ENCODE measurements around the gene FAM227B. TPM values are rescaled to one million over a fixed set of nuclear protein-coding genes. Genes with fewer than 3 reads are reported as not detected.
"Not testable (repeated sequence)": the region's sequence is repeated elsewhere in the genome, so short reads cannot be mapped to it uniquely, and the experiment has no call there.

The FAM227B gene
- total RNA-seq, 2 donors from 2014 or later, result 4.1 to 5.7 TPM

DNA sequence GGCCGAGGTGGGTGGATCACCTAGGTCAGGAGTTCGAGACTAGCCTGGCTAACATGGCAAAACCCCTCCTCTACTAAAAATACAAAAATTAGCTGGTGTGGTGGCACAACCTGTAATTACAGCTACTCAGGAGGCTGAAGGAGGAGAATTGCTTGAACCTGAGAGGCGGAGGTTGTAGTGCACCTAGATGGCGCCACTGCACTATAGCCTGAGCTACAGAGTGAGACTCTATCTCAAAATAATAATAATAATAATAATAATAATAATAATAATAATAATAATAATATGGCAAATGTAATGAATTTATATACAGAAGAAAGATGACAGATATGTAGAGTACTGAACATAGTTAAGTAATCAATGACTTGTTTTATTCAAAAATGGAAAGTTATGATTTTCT, 149.4 kb downstream of the FAM227B start:
- ATAC-seq, result not testable (repeated sequence)
- DNase-seq, result peak in 1 of 3 donors; percentile 7

DNA sequence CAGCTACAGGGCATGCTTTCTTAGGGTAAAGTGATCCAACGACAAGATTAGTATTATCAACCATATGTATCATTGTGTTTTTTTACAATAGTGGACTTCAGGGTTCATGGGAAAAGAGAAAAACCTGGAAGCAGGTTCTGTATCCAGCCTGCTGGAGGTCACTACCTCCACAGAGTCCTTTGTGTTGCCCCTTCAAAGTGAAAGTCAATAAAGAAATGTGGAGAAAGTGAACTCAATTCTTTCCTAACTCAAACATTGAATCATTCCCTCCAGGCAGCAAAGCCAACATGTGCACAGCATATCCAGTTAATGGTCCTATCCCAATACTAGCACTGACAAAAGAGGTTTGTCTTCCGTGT, 152.2 kb downstream of the FAM227B start:
- no peaks in the 10 kb centered on the region for H3K9me3 ChIP-seq (ENCODE audit: control insufficient read depth, low read length, poor library complexity, severe bottlenecking)
- H3K27me3 Mint-ChIP-seq, result peaks cover 5% of the 10 kb centered on the region
- DNase-seq (no peak), ATAC-seq (no peak)
- H3K4me3 Mint-ChIP-seq, result no peak overlapping the region
- H3K27ac Mint-ChIP-seq, result no peak overlapping the region
- peaks cover 6% of the 10 kb centered on the region for H3K4me1 Mint-ChIP-seq
- H3K36me3 Mint-ChIP-seq (ENCODE audit: low read depth), result peaks cover 2% of the 10 kb centered on the region

More for the DNA sequence above, 149.4 kb downstream of the FAM227B start:
- not testable (repeated sequence) for H3K36me3 Mint-ChIP-seq (ENCODE audit: low read depth); H3K4me3 Mint-ChIP-seq; H3K27me3 Mint-ChIP-seq; H3K4me1 Mint-ChIP-seq; H3K9me3 ChIP-seq (ENCODE audit: control insufficient read depth, low read length, poor library complexity, severe bottlenecking); H3K27ac Mint-ChIP-seq

DNA sequence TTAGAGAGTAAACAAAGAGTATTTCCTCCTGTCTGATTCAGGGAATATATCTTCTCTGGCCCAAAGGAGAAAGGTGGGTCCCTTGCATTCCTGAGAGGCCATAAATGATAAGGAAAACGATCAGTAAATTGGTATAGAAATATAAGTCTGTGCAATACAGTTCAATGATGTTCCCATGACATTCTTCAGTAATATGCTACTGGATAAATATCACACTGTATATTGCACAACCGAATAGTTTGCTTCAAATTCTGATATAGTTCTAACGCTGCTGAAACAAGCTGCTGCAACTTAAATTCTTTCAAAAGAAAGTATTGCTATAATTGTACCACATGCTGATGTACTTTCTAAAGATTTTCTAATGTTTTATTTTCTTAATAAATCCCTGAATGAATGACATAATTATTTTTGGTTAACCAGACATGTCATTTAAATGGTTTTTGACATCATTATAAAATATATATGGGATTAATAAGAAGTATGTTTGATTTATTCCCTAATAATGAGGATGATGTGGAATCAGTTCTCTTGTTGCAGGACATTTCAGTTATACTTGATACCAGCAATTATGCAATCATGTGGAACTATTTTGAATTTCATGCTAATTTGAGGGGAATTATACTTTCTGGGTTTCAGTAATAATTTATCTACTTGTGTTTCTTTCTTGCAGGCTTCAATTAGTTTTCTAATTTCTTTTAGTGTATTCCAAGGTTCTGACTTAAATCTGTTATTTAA, 152.7 kb downstream of the FAM227B start:
- peaks cover 2% of the 10 kb centered on the region for H3K36me3 Mint-ChIP-seq (ENCODE audit: low read depth)
- H3K4me3 Mint-ChIP-seq, result no peak overlapping the region
- peaks cover 6% of the 10 kb centered on the region for H3K4me1 Mint-ChIP-seq
- H3K27ac Mint-ChIP-seq, result no peak overlapping the region
- no peak for ATAC-seq
- no peak for DNase-seq
- H3K9me3 ChIP-seq (ENCODE audit: control insufficient read depth, low read length, poor library complexity, severe bottlenecking), result no peaks in the 10 kb centered on the region
- peaks cover 5% of the 10 kb centered on the region for H3K27me3 Mint-ChIP-seq

DNA sequence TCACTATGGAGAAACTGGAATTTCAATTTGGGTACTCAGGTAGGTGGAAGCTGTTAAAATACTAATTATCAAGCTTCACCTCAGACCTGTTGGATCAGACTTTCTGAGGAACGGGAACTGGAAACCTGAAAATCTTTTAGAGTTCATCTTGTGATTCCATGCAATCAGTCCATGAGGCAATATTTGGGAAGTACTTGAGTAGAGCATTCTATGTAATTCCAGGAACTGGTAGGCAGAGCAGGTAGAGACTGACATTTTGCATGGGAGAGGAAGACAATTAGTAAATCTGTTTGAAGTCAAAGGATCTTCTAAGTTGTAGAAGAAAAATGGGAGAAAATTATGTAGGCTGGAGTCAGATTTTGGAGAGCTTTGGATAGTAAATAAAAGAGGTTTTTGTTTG, 154.5 kb downstream of the FAM227B start:
- DNase-seq (no peak), ATAC-seq (no peak)
- no peaks in the 10 kb centered on the region for H3K27me3 Mint-ChIP-seq
- no peak overlapping the region for H3K4me3 Mint-ChIP-seq
- H3K36me3 Mint-ChIP-seq (ENCODE audit: low read depth), result peaks cover 2% of the 10 kb centered on the region
- H3K27ac Mint-ChIP-seq, result no peak overlapping the region
- H3K4me1 Mint-ChIP-seq, result peaks cover 3% of the 10 kb centered on the region
- no peaks in the 10 kb centered on the region for H3K9me3 ChIP-seq (ENCODE audit: control insufficient read depth, low read length, poor library complexity, severe bottlenecking)

DNA sequence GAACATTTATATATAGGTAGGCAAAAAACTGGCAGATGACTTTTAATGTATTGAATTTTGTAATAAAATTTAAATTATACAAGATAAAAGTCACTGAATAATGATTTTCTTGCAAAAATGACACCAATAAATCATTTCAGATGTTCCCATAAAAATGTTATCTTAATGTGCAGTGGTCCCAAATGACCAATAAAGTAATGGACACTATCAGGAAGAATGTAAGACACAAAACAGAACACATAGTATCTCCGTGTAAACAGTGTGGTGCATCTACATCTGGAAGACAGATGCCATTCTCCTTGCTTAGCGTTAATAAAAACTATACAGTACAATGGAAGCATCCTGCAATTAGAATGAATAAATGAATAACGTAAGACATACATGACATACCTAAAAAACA, 156.1 kb downstream of the FAM227B start:
- DNase-seq (no peak), ATAC-seq (no peak)
- Mint-ChIP-seq H3K4me3 (no peak overlapping the region), H3K27ac (no peak overlapping the region), H3K27me3 (peaks cover 5% of the 10 kb centered on the region), H3K36me3 (ENCODE audit: low read depth) (peaks cover 2% of the 10 kb centered on the region), H3K4me1 (peaks cover 3% of the 10 kb centered on the region)
- no peaks in the 10 kb centered on the region for H3K9me3 ChIP-seq (ENCODE audit: control insufficient read depth, low read length, poor library complexity, severe bottlenecking)

DNA sequence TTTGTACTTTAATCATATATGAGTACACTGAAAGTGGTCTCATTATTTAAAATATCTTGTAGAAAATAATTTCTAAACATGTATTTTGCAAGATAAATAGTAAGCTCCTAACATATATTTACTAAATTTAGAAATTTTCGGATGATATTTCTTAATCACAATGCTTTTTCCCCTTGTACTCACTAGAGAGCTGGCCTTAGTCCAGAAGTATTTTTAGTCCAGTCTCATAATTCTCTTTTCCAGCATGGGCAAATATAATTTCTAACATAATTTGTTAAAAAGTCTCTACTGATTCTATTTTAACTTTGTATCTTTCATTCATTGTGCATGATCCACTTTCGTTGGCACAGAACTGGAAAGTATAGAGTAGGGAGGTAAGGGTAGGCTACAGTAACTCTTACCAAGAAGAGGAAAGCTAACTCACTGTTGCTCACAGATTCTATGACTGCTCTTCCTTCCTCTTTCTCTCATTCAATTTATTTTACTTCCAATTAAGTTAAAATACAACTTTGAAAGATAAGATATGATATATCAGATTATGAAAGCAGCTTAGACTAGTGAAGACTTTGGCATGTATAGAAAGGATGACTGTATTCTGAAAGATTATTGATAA, 158.3 kb downstream of the FAM227B start:
- Mint-ChIP-seq H3K27me3 (peaks cover 5% of the 10 kb centered on the region), H3K4me1 (peaks cover 3% of the 10 kb centered on the region), H3K27ac (no peak overlapping the region), H3K4me3 (no peak overlapping the region), H3K36me3 (ENCODE audit: low read depth) (peaks cover 2% of the 10 kb centered on the region)
- H3K9me3 ChIP-seq (ENCODE audit: control insufficient read depth, low read length, poor library complexity, severe bottlenecking), result no peaks in the 10 kb centered on the region
- no peak for ATAC-seq
- DNase-seq, result no peak

DNA sequence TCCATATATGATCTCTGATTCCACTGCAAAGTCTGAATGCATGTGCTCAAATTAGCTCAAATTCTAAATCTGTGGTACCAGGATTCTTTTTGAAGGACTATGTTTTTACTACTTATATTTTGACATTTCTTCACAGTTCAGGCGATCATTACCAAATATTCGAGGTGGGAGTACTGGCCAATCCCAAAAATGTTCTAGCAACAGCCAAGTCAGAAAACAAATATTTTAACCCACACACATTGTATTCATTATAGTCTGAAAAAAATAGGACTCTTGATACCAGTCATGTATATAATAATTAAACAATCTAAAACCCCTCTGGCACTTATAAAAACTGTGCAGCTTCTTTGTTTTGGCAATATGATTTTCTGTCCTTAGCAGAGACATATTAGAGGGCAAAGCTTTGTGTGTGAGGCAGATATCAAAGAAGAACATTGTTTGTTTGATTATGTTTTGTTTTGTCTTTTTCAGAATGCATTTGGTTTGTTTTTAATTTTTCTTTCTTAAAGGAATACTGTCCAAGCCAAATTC, 160.1 kb downstream of the FAM227B start:
- Mint-ChIP-seq H3K27me3 (peaks cover 16% of the 10 kb centered on the region), H3K36me3 (ENCODE audit: low read depth) (peaks cover 2% of the 10 kb centered on the region), H3K27ac (no peak overlapping the region), H3K4me3 (no peak overlapping the region), H3K4me1 (peaks cover 2% of the 10 kb centered on the region)
- H3K9me3 ChIP-seq (ENCODE audit: control insufficient read depth, low read length, poor library complexity, severe bottlenecking), result no peaks in the 10 kb centered on the region
- DNase-seq, result no peak
- ATAC-seq, result no peak

DNA sequence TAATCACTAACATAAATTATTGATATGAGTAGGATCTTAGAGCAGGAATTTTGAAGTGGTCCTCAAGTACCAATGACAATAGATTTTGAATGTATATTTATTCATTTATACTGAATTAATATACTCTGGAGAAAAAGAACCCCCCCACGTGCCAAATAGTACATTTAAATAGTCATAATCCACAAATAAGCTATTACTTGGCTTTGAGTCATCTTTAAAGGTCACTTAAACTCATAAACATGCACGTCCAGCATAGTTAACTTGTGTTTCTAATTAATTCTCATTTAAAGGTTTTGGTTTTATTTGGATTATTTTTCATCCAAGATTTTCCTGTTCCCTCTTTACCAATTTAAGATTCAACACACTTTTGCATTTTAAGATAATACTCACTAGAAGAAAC, 162.5 kb downstream of the FAM227B start:
- H3K36me3 Mint-ChIP-seq (ENCODE audit: low read depth), result peaks cover 5% of the 10 kb centered on the region
- no peak for DNase-seq
- H3K27me3 Mint-ChIP-seq, result peaks cover 30% of the 10 kb centered on the region
- no peak overlapping the region for H3K27ac Mint-ChIP-seq
- peaks cover 2% of the 10 kb centered on the region for H3K4me1 Mint-ChIP-seq
- ATAC-seq, result no peak
- H3K4me3 Mint-ChIP-seq, result no peak overlapping the region
- no peaks in the 10 kb centered on the region for H3K9me3 ChIP-seq (ENCODE audit: control insufficient read depth, low read length, poor library complexity, severe bottlenecking)

DNA sequence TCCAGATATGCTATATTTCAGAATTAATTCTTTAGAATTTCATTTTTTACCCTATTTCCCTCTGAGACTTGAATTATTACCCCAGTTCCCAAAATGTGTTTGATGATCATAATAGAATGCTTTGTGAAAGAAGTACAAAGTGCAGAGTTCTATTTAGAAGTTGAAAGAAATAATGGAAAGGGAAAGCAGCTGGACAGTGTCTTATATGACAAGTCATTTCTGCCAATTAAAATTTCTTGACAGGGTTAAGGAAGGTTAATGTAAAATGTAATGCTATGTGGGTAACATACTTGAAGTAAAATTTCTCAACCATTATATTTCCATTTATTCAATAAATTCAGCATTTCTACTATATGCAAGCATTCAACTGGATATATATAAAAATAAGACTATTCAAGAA, 164.5 kb downstream of the FAM227B start:
- Mint-ChIP-seq H3K27ac (no peak overlapping the region), H3K27me3 (peaks cover 30% of the 10 kb centered on the region), H3K36me3 (ENCODE audit: low read depth) (peaks cover 5% of the 10 kb centered on the region), H3K4me3 (no peak overlapping the region), H3K4me1 (peaks cover 2% of the 10 kb centered on the region)
- no peak for ATAC-seq
- no peaks in the 10 kb centered on the region for H3K9me3 ChIP-seq (ENCODE audit: control insufficient read depth, low read length, poor library complexity, severe bottlenecking)
- no peak for DNase-seq

DNA sequence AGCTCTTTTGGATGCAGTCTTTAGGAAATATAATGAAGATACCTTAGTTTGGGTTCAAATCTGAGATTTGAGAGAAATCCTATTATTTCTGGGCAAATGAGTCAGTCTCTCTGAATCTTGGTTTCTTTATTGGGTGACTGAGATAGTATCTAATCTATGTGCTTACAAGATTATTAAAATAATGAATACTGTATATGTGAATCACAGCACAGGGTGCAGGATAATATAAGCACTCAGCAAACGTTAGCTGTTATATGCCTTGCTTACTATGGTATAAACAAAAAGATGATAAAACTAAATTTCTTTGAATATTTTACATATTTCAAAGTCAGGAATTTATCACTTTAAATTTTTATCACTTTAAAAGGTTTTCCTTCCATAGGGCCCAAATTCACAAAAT, 168.0 kb downstream of the FAM227B start:
- peaks cover 7% of the 10 kb centered on the region for H3K36me3 Mint-ChIP-seq (ENCODE audit: low read depth)
- H3K27ac Mint-ChIP-seq, result no peak overlapping the region
- no peaks in the 10 kb centered on the region for H3K9me3 ChIP-seq (ENCODE audit: control insufficient read depth, low read length, poor library complexity, severe bottlenecking)
- H3K27me3 Mint-ChIP-seq, result peaks cover 25% of the 10 kb centered on the region
- no peak overlapping the region for H3K4me3 Mint-ChIP-seq
- no peak for ATAC-seq
- no peak for DNase-seq
- H3K4me1 Mint-ChIP-seq, result peaks cover 2% of the 10 kb centered on the region

DNA sequence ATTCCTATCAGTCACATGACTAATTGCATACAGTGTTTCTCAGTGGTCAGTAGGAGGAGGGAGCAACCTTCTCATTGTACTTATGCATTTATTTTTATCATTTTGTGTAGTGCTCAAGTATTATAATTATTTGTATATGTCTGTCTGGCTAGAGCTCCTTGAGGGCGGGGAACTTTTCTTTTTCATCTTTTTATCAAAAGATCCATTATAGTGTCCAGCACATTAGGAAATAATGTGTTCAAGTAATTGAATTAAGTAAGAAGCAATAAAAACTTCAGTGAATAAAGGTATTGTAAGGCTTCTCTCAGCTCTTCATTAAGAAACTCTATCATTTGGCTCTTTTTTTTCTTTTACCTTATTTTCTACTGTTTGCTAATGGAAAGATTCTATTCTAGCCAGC, 178.8 kb downstream of the FAM227B start:
- Mint-ChIP-seq H3K4me3 (no peak overlapping the region), H3K27me3 (peaks cover 9% of the 10 kb centered on the region), H3K36me3 (ENCODE audit: low read depth) (no peaks in the 10 kb centered on the region), H3K27ac (no peak overlapping the region), H3K4me1 (peaks cover 4% of the 10 kb centered on the region)
- DNase-seq, result no peak
- no peaks in the 10 kb centered on the region for H3K9me3 ChIP-seq (ENCODE audit: control insufficient read depth, low read length, poor library complexity, severe bottlenecking)
- no peak for ATAC-seq

DNA sequence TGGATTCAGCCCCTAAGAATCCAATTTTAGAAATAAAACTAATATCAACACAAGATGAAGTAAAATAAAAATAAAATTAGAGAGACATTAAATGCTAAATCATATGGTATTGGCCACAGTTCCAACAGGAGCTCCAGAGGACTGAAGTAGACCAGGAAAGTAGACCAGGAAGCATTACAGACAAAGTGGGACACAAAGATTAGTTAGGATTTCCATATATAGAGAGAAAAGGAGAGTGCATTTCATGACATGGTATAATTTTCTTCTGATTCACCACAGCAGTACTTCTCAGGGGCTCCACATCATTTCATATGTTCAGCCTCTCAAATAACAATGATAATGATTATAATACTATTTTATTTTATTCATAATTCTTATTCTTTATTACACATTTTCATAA, 179.3 kb downstream of the FAM227B start:
- peaks cover 9% of the 10 kb centered on the region for H3K27me3 Mint-ChIP-seq
- no peaks in the 10 kb centered on the region for H3K36me3 Mint-ChIP-seq (ENCODE audit: low read depth)
- no peak overlapping the region for H3K27ac Mint-ChIP-seq
- ATAC-seq (no peak), DNase-seq (no peak)
- peaks cover 4% of the 10 kb centered on the region for H3K4me1 Mint-ChIP-seq
- H3K9me3 ChIP-seq (ENCODE audit: control insufficient read depth, low read length, poor library complexity, severe bottlenecking), result no peaks in the 10 kb centered on the region
- H3K4me3 Mint-ChIP-seq, result no peak overlapping the region

DNA sequence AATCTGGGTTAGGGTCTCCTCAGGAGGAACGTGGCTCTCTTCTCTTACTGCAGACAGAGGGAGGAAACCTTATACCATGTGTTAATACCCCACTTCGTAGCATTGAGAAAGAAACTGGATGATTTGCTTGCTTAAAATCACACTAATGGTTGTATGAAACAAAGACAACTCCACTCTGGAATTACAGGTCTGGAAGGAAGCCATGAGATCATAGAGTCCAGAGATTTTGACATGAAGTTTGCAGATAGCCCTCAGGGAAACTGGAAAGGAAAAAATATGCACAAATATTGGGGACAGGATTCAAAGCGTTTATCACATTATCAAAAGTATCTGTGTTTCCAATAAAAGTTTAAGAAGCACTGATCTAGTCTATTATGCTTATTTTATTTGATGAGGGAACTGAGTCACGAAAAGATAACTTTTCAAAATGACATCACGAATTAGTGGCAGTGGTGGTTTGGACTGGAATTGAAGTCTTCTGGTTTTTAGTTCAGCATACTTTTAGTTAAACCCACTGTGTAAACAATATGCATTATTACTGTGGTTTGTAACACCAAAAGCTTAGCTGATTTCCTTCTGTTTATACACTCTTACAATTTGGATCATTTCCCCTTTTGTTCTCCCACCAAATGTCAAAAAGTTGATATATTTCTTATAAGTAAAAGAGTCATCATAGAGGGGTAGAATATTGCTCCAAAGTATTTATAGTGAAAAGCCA, 180.8 kb downstream of the FAM227B start:
- DNase-seq (no peak), ATAC-seq (no peak)
- Mint-ChIP-seq H3K27ac (no peak overlapping the region), H3K36me3 (ENCODE audit: low read depth) (no peaks in the 10 kb centered on the region), H3K4me1 (peaks cover 4% of the 10 kb centered on the region), H3K4me3 (no peak overlapping the region), H3K27me3 (peaks cover 9% of the 10 kb centered on the region)
- H3K9me3 ChIP-seq (ENCODE audit: control insufficient read depth, low read length, poor library complexity, severe bottlenecking), result no peaks in the 10 kb centered on the region
